K562 (cell line): ENCODE results near the gene BOC. TPM values are rescaled to one million over a fixed set of nuclear protein-coding genes. Genes with fewer than 3 reads are reported as not detected.

ENCODE experiments used
- ATAC-seq: fragments of 200-7000 bp; cut with Tn5 transposase; 3 replicates; pipeline ENCODE4 v1.9.1; 2020; ENCODE audit warnings: moderate library complexity
- BruUV-seq: library from RNA; stranded (reverse); fragments of 400-500 nt; replicated peaks from 2 replicates; lab custom pipeline; 2021; lab: Mats Ljungman, UMichigan
- CTCF ChIA-PET: fragments of 300-600 bp; formaldehyde crosslinking; extraction: SDS; loops from one replicate; lab custom pipeline; 2021; ENCODE audit warnings: low intra/inter-chr PET ratio; lab: Yijun Ruan, JAX
- POLR2A ChIA-PET: fragments of 300-600, 350-650 bp; sonication (Branson Sonifier 250); formaldehyde crosslinking; extraction: SDS; loops from one replicate; lab custom pipeline; 2021; ENCODE audit warnings: antibody characterized with exemption, inconsistent platforms; lab: Yijun Ruan, JAX
- DNase-seq, 4 experiments: peaks; one replicate each; pipeline versions ENCODE4 v3.0.0 to v3.0.0-alpha.2; 2011 to 2018; ENCODE audit warnings: low spot score in 3 of 4, mixed read lengths in 3 of 4; ENCODE audit errors: extremely low read depth in 1 of 4
- FAIRE-seq: peaks from 2 replicates; lab custom pipeline; 2011; peaks lifted over from hg19 to GRCh38; lab: Jason Lieb, UNC
- H2AFZ ChIP-seq: 2 replicates; pipeline ENCODE4 v1.6.0; 2011; ENCODE audit warnings: low read depth, low read length, control low read depth, inconsistent platforms
- H3K27ac ChIP-seq: fragments of 200-600 bp; 3 replicates; pipeline ENCODE4 v1.8.0; 2011; ENCODE audit warnings: low read depth, mild to moderate bottlenecking, control low read depth, inconsistent platforms, low read length, moderate library complexity, mixed read lengths; ENCODE audit errors: extremely low read depth
- H3K27me3 ChIP-seq, 2 experiments: fragments of 300-600 bp in 1 of 2; 2 replicates in 1 of 2; 3 replicates in 1 of 2; pipeline versions ENCODE4 v1.6.0 to v1.8.0; 2011; ENCODE audit warnings: inconsistent platforms in 2 of 2, low read length in 2 of 2, mild to moderate bottlenecking in 1 of 2, mixed read lengths in 1 of 2, moderate library complexity in 1 of 2; ENCODE audit not compliant: control insufficient read depth in 2 of 2, insufficient read depth in 2 of 2
- H3K36me3 ChIP-seq: fragments of 300-600 bp; 3 replicates; pipeline ENCODE4 v1.8.0; 2011; ENCODE audit warnings: mild to moderate bottlenecking, low read length, inconsistent platforms; ENCODE audit not compliant: control insufficient read depth, insufficient read depth
- H3K4me1 ChIP-seq, 2 experiments: fragments of 200-600 bp in 1 of 2; replicated peaks in 1 of 2; 2 replicates in 1 of 2; 3 replicates in 1 of 2; pipeline versions ENCODE4 v1.5.1 to v1.8.0; 2011; ENCODE audit warnings: inconsistent platforms in 2 of 2, low read length in 2 of 2, mild to moderate bottlenecking in 1 of 2, mixed read lengths in 1 of 2, moderate library complexity in 1 of 2; ENCODE audit not compliant: control insufficient read depth in 2 of 2, insufficient read depth in 2 of 2
- H3K4me2 ChIP-seq: 2 replicates; pipeline ENCODE4 v1.6.1; 2011; ENCODE audit warnings: low read length, control low read depth, inconsistent platforms, mixed read lengths; ENCODE audit not compliant: insufficient read depth
- H3K4me3 ChIP-seq: fragments of 200-600 bp; sonication (generic), shearing (Covaris generic); 2 replicates; pipeline ENCODE4 v1.5.1; 2016; ENCODE audit warnings: control low read depth, inconsistent platforms
- H3K79me2 ChIP-seq: fragments of 200-600 bp; 3 replicates; pipeline ENCODE4 v1.8.0; 2011; ENCODE audit warnings: low read length, inconsistent platforms; ENCODE audit not compliant: control insufficient read depth, insufficient read depth
- H3K9ac ChIP-seq, 2 experiments: 2 replicates each; pipeline versions ENCODE4 v1.6.0 to v1.6.1; 2011; ENCODE audit warnings: low read depth in 2 of 2, low read length in 2 of 2, control low read depth in 1 of 2, inconsistent platforms in 1 of 2, mild to moderate bottlenecking in 1 of 2, mixed read lengths in 1 of 2; ENCODE audit not compliant: insufficient read depth in 1 of 2
- H3K9me1 ChIP-seq: one replicate; pipeline ENCODE4 v1.6.0; 2011; ENCODE audit warnings: inconsistent platforms, mild to moderate bottlenecking, low read length, moderate library complexity; ENCODE audit not compliant: control insufficient read depth, insufficient read depth
- H3K9me3 ChIP-seq: replicated peaks from 2 replicates; pipeline ENCODE4 v1.5.1; 2011; ENCODE audit warnings: low read depth, low read length, inconsistent platforms; ENCODE audit not compliant: control insufficient read depth, insufficient read depth
- H4K20me1 ChIP-seq: replicated peaks from 2 replicates; pipeline ENCODE4 v1.6.1; 2011; ENCODE audit warnings: low read length, inconsistent platforms, mixed read lengths; ENCODE audit not compliant: control insufficient read depth, insufficient read depth
- BRD9 ChIP-seq: fragments of 450-650 bp; IDR thresholded peaks from 2 replicates; pipeline ENCODE4 v1.6.1; 2018; ENCODE audit warnings: low read depth; ENCODE audit not compliant: partially characterized antibody
- FOSL1 ChIP-seq: fragments of 200-800 bp; sonication (Bioruptor generic); conservative IDR thresholded peaks from 2 replicates; pipeline ENCODE4 v1.6.1; 2016; ENCODE audit warnings: missing genetic modification characterization, missing compliant biosample characterization
- HES1 ChIP-seq: fragments of 450-650 bp; IDR thresholded peaks from 2 replicates; pipeline ENCODE4 v1.6.1; 2016; ENCODE audit warnings: low read depth, mild to moderate bottlenecking, moderate library complexity
- POLR2G ChIP-seq: fragments of 200-400 bp; formaldehyde crosslinking; IDR thresholded peaks from 2 replicates; pipeline ENCODE4 v1.6.1; 2017; ENCODE audit warnings: low read depth, mild to moderate bottlenecking, antibody characterized with exemption, low read length, moderate library complexity
- PRDM10 ChIP-seq: fragments of 450-650 bp; IDR thresholded peaks from 2 replicates; pipeline ENCODE4 v1.6.1; 2018; ENCODE audit not compliant: partially characterized antibody
- RFX7 ChIP-seq: fragments of 250-450 bp; sonication (Bioruptor Pico); IDR thresholded peaks from 2 replicates; pipeline ENCODE4 v1.5.1; 2021; ENCODE audit warnings: mild to moderate bottlenecking
- ZBTB34 ChIP-seq: fragments of 250-450 bp; sonication (Bioruptor Pico); IDR thresholded peaks from 2 replicates; pipeline ENCODE4 v1.8.0; 2021; ENCODE audit warnings: mild to moderate bottlenecking, moderate library complexity
- ZNF175 ChIP-seq: fragments of 200-800 bp; sonication (Bioruptor generic); IDR thresholded peaks from 2 replicates; pipeline ENCODE4 v1.6.1; 2016; ENCODE audit warnings: low read depth, mild to moderate bottlenecking, missing genetic modification characterization, missing compliant biosample characterization
- ZNF717 ChIP-seq: fragments of 250-450 bp; sonication (Bioruptor Pico); IDR thresholded peaks from 2 replicates; pipeline ENCODE4 v1.5.0; 2021
- WGBS: fragments of 100-300 bp; shearing (Covaris generic); methylation state at CpG from one replicate; pipeline ENCODE4 v1.1.6; 2016; ENCODE audit warnings: low coverage, mixed read lengths; ENCODE audit not compliant: insufficient coverage; ENCODE audit errors: missing lambda C conversion rate; 5-methylcytosine and 5-hydroxymethylcytosine counted together
- in situ Hi-C: fragments of 300-500 bp; cut with MboI; formaldehyde crosslinking; loops from 4 replicates; pipeline ENCODE4 v1.15.0; 2018; ENCODE audit warnings: inconsistent platforms, mixed read lengths
- intact Hi-C: fragments of 100-400 bp; cut with micrococcal nuclease; formaldehyde crosslinking; loops from 2 replicates; pipeline ENCODE4 v1.14.2; 2022
- polyA plus RNA-seq, 8 experiments: library from polyadenylated mRNA; depleted of rRNA in 4 of 8; stranded (reverse) in 5 of 8; unstranded in 3 of 8; fragments of >200 nt; fragmentation: Nextera tagmentation in 2 of 8; fragmentation: Illumina TruSeq in 1 of 8; extraction: Ambion mirVana in 2 of 8; extraction: Trizol in 1 of 8; gene quantifications; 2 replicates each; pipeline versions ENCODE4 v1.2.1 to v1.2.3, GENCODE V29; 2011 to 2014; ENCODE audit warnings: inconsistent platforms in 1 of 8, missing spikeins in 1 of 8
- total RNA-seq, 7 experiments: library from RNA; depleted of rRNA in 6 of 7; stranded (reverse); fragments of >200 nt in 6 of 7; fragmentation: Illumina TruSeq in 2 of 7; extraction: Trizol in 2 of 7; gene quantifications; 2 replicates each; pipeline versions ENCODE4 v1.2.1 to v1.2.3, GENCODE V29; 2011 to 2021; ENCODE audit warnings: low replicate concordance in 1 of 7
- TF ChIP-seq, protein P1 (sequence below): fragments of 250-450 bp; sonication (Bioruptor Pico); IDR thresholded peaks from 2 replicates; pipeline ENCODE4 v1.9.0; 2021; ENCODE audit warnings: mild to moderate bottlenecking

Gene BOC
- total and polyA plus RNA-seq, 9 of the 15 experiments (the other 6 are each of a cell fraction or from before 2014, with no cell fraction given): not detected

- no peaks in the 10 kb centered on the region for H3K4me1 ChIP-seq
- in situ Hi-C loops: no loop called here
- H3K36me3 ChIP-seq: no peaks in the 10 kb centered on the region
- H3K9me1 ChIP-seq: no peaks in the 10 kb centered on the region
- H4K20me1 ChIP-seq: no peaks in the 10 kb centered on the region
- no peak overlapping the region for H2AFZ ChIP-seq
- TF ChIP-seq FOSL1 (no peak), ZNF717 (CRISPR knock-in tag) (no peak)
- TF ChIP-seq, all 486 proteins: peak for 0
- ATAC-seq (no peak), DNase-seq (no peak), FAIRE-seq (no peak)
- intact Hi-C loops: no loop called here
- Histone ChIP-seq H3K27me3 (peaks cover 0 to 9% of the 10 kb centered on the region in 2 experiments; a peak in 2 of 5 replicates), H3K79me2 (no peaks in the 10 kb centered on the region), H3K9ac (no peak overlapping the region), H3K4me3 (no peak overlapping the region), H3K4me2 (no peak overlapping the region), H3K27ac (no peak overlapping the region), H3K9me3 (no peaks in the 10 kb centered on the region)
- ChIA-PET POLR2A (interaction anchor here (1.1 kb wide), 1 partner anchor 10 kb away, joined by 5 read pairs; no protein-coding TSS in a partner anchor), CTCF (no interaction called here)
- 0% methylated on average over 4 of the region's 9 CpGs for WGBS
- BruUV-seq: no TSS peak
Observed at GRCh38 chr3:113233497-113233896, 22.1 kb downstream of the BOC start.

- H3K9me1 ChIP-seq: no peaks in the 10 kb centered on the region
- H3K9ac ChIP-seq: no peak overlapping the region
- 0% methylated on average over 3 of the region's 3 CpGs for WGBS
- no peak overlapping the region for H2AFZ ChIP-seq
- CTCF ChIA-PET: no interaction called here
- no peaks in the 10 kb centered on the region for H3K4me1 ChIP-seq
- no peaks in the 10 kb centered on the region for H3K9me3 ChIP-seq
- in situ Hi-C loops: no loop called here
- H3K4me3 ChIP-seq: no peak overlapping the region
- H3K79me2 ChIP-seq: no peaks in the 10 kb centered on the region
- no TSS peak for BruUV-seq
- ATAC-seq (no peak), FAIRE-seq (no peak), DNase-seq (no peak)
- H3K27ac ChIP-seq: no peak overlapping the region
- no peak overlapping the region for H3K4me2 ChIP-seq
- no peaks in the 10 kb centered on the region for H4K20me1 ChIP-seq
- H3K36me3 ChIP-seq: no peaks in the 10 kb centered on the region
- intact Hi-C loops: no loop called here
- peaks cover 0 to 4% of the 10 kb centered on the region in 2 experiments; a peak in 2 of 5 replicates for H3K27me3 ChIP-seq
- POLR2A ChIA-PET: interaction anchor here (1.1 kb wide), 1 partner anchor 10 kb away, joined by 5 read pairs; no protein-coding TSS in a partner anchor
- TF ChIP-seq HES1 (no peak), BRD9 (no peak), POLR2G (no peak), RFX7 (CRISPR knock-in tag) (no peak), PRDM10 (no peak), ZBTB34 (CRISPR knock-in tag) (no peak), ZNF175 (CRISPR knock-in tag) (no peak)
- TF ChIP-seq, protein P1, sequence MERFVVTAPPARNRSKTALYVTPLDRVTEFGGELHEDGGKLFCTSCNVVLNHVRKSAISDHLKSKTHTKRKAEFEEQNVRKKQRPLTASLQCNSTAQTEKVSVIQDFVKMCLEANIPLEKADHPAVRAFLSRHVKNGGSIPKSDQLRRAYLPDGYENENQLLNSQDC (CRISPR knock-in tag): no peak
Observed at GRCh38 chr3:113234028-113234427, 22.7 kb downstream of the BOC start.
